Transverse colon (tissue), 4 donors: ENCODE results near the gene CPNE7. TPM values are rescaled to one million over a fixed set of nuclear protein-coding genes. Genes with fewer than 3 reads are reported as not detected.

Experiments
- DNase-seq: peaks from one replicate; pipeline ENCODE4 v3.0.0-alpha.2; 2019
- H3K27ac ChIP-seq, 4 donors: fragments of 200-600 bp; sonication (generic); 2 replicates each; pipeline ENCODE4 v1.5.1; 2016 to 2018; ENCODE audit warnings: inconsistent platforms in 4 of 4
- H3K27me3 ChIP-seq: fragments of 200-600 bp; sonication (generic); 2 replicates; pipeline ENCODE4 v1.5.1; 2017; ENCODE audit warnings: inconsistent platforms
- H3K36me3 ChIP-seq, 4 donors: fragments of 200-600 bp; sonication (generic); 2 replicates each; pipeline ENCODE4 v1.5.1; 2017 to 2019; ENCODE audit warnings: inconsistent platforms in 4 of 4
- H3K4me1 ChIP-seq, 4 donors: fragments of 200-600 bp; sonication (generic); 2 replicates each; pipeline ENCODE4 v1.5.1; 2017 to 2020; ENCODE audit warnings: inconsistent platforms in 4 of 4
- H3K4me3 ChIP-seq, 4 donors: fragments of 200-600 bp; sonication (generic); 1 replicate in 1 of 4; 2 replicates in 3 of 4; pipeline versions ENCODE4 v1.5.1 to v1.6.1; 2017 to 2019; ENCODE audit warnings: inconsistent platforms in 4 of 4
- H3K9me3 ChIP-seq, 2 donors: fragments of 200-600 bp; sonication (generic); 2 replicates each; pipeline ENCODE4 v1.5.1; 2017 to 2019; ENCODE audit warnings: inconsistent platforms in 2 of 2
- EP300 ChIP-seq: sonication (generic); formaldehyde crosslinking; IDR thresholded peaks from one replicate; pipeline ENCODE4 v1.6.1; 2017; ENCODE audit warnings: antibody characterized with exemption, low read depth
- POLR2A ChIP-seq: fragments of 450-650 bp; IDR thresholded peaks from one replicate; pipeline ENCODE4 v1.6.1; 2016; ENCODE audit warnings: antibody characterized with exemption, mild to moderate bottlenecking, moderate library complexity
- POLR2AphosphoS5 ChIP-seq, 3 donors: sonication (generic); formaldehyde crosslinking; IDR thresholded peaks; one replicate each; pipeline ENCODE4 v1.6.1; 2016; ENCODE audit warnings: antibody characterized with exemption in 3 of 3
- WGBS, 2 donors: methylation state at CpG; one replicate each; pipeline ENCODE4 v1.1.5; 2018; ENCODE audit warnings: low coverage in 1 of 2; 5-methylcytosine and 5-hydroxymethylcytosine counted together
- in situ Hi-C, 4 donors: fragments of 200-750 bp; cut with MboI; loops; one replicate each; pipeline versions ENCODE4 v1.15.0 to v1.15.1; 2017; ENCODE audit warnings: low sequenced_read_pairs in 3 of 4, low pct_ligation_motif_present in 1 of 4, low pct_unique_long_range_greater_than_20kb in 1 of 4
- intact Hi-C: fragments of 100-400 bp; cut with DNase I; formaldehyde crosslinking; loops from one replicate; pipeline ENCODE4 v1.15.1; 2023; ENCODE audit warnings: low total_unique reads
- total RNA-seq, 4 donors: library from RNA; depleted of rRNA; stranded (reverse); fragments of >200 nt; gene quantifications; one replicate each; pipeline ENCODE4 v1.1.0, GENCODE V29; 2016
- TF ChIP-seq, protein P1 (sequence below), 5 experiments: fragments of 200-600 bp in 3 of 5; fragments of 450-650 bp in 2 of 5; sonication (generic) in 3 of 5; IDR thresholded peaks; 1 replicate in 2 of 5; 2 replicates in 3 of 5; pipeline ENCODE4 v1.5.1; 2016 to 2017; ENCODE audit warnings: antibody characterized with exemption in 5 of 5, inconsistent platforms in 3 of 5, mild to moderate bottlenecking in 2 of 5, moderate library complexity in 1 of 5

The CPNE7 gene
- 1 to 10 TPM in 1 of 4 donors, under 1 TPM in 2, not detected in 1; 0.41 to 5.0 (median 0.79) TPM for total RNA-seq

GRCh38 chr16:89575247-89576152 is at the start of gene CPNE7:
Gene CPNE7 (plus strand): TSS chr16:89575758. CDS start chr16:89575898, 140 bp downstream.
- Histone ChIP-seq H3K4me1 (peaks cover 3 to 29% (median 21%) of the 10 kb centered on the region in 4 donors), H3K9me3 (no peaks in the 10 kb centered on the region), H3K27ac (no peak within 1 kb of the TSS), H3K27me3 (peaks cover 62% of the 10 kb centered on the region), H3K36me3 (no peaks in the 10 kb centered on the region), H3K4me3 (peak within 1 kb of the TSS in 2 of 4 donors; percentile 18 to 38)
- no peak for DNase-seq
- TF ChIP-seq POLR2AphosphoS5 (IDR thresholded peaks at IDR 0.05): no peak
- TF ChIP-seq EP300: no peak
- no peak for TF ChIP-seq POLR2A
- TF ChIP-seq, protein P1, sequence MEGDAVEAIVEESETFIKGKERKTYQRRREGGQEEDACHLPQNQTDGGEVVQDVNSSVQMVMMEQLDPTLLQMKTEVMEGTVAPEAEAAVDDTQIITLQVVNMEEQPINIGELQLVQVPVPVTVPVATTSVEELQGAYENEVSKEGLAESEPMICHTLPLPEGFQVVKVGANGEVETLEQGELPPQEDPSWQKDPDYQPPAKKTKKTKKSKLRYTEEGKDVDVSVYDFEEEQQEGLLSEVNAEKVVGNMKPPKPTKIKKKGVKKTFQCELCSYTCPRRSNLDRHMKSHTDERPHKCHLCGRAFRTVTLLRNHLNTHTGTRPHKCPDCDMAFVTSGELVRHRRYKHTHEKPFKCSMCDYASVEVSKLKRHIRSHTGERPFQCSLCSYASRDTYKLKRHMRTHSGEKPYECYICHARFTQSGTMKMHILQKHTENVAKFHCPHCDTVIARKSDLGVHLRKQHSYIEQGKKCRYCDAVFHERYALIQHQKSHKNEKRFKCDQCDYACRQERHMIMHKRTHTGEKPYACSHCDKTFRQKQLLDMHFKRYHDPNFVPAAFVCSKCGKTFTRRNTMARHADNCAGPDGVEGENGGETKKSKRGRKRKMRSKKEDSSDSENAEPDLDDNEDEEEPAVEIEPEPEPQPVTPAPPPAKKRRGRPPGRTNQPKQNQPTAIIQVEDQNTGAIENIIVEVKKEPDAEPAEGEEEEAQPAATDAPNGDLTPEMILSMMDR (IDR thresholded peaks at IDR 0.05): no peak
- intact Hi-C loops: no loop called here
- in situ Hi-C loops: no loop called here
- 0 to 7% methylated on average over 12 to 31 of the region's 103 CpGs for WGBS, 2 donors

GRCh38 chr16:89529097-89529496 is 46.5 kb upstream of the CPNE7 start:
- DNase-seq: no peak
- WGBS, 2 donors: 86 to 100% methylated on average over 1 to 16 of the region's 16 CpGs
- intact Hi-C loops (no loop called here), in situ Hi-C loops (no loop called here)
- Histone ChIP-seq H3K36me3 (peaks cover 0 to 60% (median 22%) of the 10 kb centered on the region in 4 donors), H3K4me3 (no peak overlapping the region), H3K9me3 (no peaks in the 10 kb centered on the region), H3K27ac (no peak overlapping the region), H3K27me3 (no peaks in the 10 kb centered on the region), H3K4me1 (peaks cover 0 to 7% (median 0%) of the 10 kb centered on the region in 4 donors)
- no peak for TF ChIP-seq POLR2AphosphoS5 (IDR thresholded peaks at IDR 0.05)
- TF ChIP-seq, protein P1 (IDR thresholded peaks at IDR 0.05): no peak
- no peak for TF ChIP-seq EP300

- WGBS, 2 donors: 94 to 100% methylated on average over 1 to 37 of the region's 37 CpGs
- no peaks in the 10 kb centered on the region for H3K9me3 ChIP-seq
- H3K36me3 ChIP-seq: peaks cover 0 to 44% (median 15%) of the 10 kb centered on the region in 4 donors
- intact Hi-C loops: no loop called here
- H3K27ac ChIP-seq: no peak overlapping the region
- no peaks in the 10 kb centered on the region for H3K27me3 ChIP-seq
- TF ChIP-seq POLR2A: no peak
- TF ChIP-seq, protein P1 (IDR thresholded peaks at IDR 0.05): no peak
- TF ChIP-seq POLR2AphosphoS5 (IDR thresholded peaks at IDR 0.05): no peak
- TF ChIP-seq EP300: no peak
- no peak overlapping the region for H3K4me3 ChIP-seq
- DNase-seq: no peak
- in situ Hi-C loops: no loop called here
- H3K4me1 ChIP-seq: peaks cover 0 to 19% (median 5%) of the 10 kb centered on the region in 4 donors
Observed at GRCh38 chr16:89530401-89531381, 44.9 kb upstream of the CPNE7 start.
